Measurements from ENCODE around the gene ANKRD42. TPM values are rescaled to one million over a fixed set of nuclear protein-coding genes. Genes with fewer than 3 reads are reported as not detected.
A peak's percentile ranks its signal among the peaks of the same experiment; 100 is the strongest.

ANKRD42 gene
- total RNA-seq, 1 donor from 2014 or later: 4.2 TPM

DNA sequence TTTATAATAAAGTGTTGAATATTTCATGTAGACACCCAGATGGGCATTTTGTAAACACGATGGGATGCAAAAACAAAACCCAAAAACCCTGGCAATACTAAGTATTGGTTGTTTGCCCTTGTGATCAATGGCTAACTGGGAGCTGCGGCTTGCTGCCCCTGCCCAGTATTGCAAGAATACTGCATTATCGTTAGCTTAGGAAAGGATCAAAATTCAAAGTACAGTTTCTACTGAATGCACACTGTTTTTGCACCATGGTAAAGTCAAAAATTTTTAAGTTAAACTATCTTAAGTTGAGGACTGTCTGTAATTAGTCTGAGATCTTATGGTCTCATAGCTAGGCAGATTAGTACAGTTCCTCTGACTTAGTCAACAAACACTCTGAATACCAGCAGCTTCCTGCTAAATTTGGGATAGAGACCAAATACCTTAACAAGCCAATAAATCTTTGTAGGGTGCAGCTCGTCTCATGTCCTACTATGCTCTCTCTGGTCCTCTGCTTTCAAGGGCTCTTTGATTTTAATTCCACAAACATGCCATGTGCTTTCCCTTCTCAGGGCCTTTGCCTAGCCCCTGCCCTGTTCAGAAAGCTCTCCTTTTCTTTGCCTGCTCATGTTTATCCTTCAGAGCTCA lies 88.7 kb downstream of the ANKRD42 start:
- Histone ChIP-seq H3K36me3 (ENCODE audit: control insufficient read depth in 3 of 3, insufficient read depth in 3 of 3, low read length in 3 of 3) (peaks cover 0 to 15% (median 6%) of the 10 kb centered on the region in 3 donors), H3K4me1 (ENCODE audit: control insufficient read depth in 3 of 3, insufficient read depth in 3 of 3, low read length in 3 of 3) (peaks cover 5 to 25% (median 24%) of the 10 kb centered on the region in 3 donors), H3K4me3 (ENCODE audit: low read length in 3 of 3) (no peak overlapping the region), H3K27me3 (ENCODE audit: control insufficient read depth in 3 of 3, insufficient read depth in 3 of 3, low read length in 3 of 3) (no peaks in the 10 kb centered on the region), H3K27ac (ENCODE audit: low read depth, low read length) (no peak overlapping the region), H3K9ac (ENCODE audit: low read depth in 1 of 3, low read length in 3 of 3) (peak overlapping the region in 1 of 3 donors; percentile 37), H3K9me3 (ENCODE audit: control insufficient read depth in 3 of 3, low read length in 3 of 3) (no peaks in the 10 kb centered on the region)

DNA sequence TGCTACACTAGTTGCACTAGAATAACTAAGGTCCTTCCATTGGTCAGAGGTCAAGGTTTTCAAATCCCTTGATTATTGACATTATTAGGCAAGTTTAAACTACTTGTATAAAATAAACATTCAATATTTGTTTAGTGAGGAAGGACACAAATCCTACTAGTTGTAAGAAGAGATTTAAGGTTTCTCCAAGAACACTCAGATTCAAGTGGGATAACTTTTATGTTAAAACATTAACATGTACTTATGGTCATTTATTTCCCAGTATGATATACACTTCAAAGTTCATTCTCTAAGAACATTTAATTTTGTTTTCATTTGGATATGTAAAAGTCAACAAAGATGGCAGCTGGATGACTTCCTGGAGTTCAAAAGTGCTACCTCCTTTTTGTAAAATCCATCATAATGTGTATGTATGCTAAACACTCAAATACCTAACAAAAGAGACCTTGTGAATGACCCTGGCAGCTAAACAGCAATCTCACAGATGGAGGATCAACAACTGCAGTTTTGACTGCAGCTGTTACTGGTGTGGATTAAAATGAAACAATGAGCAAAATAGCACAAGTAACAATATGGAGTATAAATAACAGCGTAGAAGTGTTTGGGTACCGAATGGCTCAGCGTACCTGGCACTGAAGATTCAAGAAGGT lies 91.1 kb downstream of the ANKRD42 start:
- Histone ChIP-seq H3K9ac (ENCODE audit: low read depth in 1 of 3, low read length in 3 of 3) (peak overlapping the region; percentile 96 to 99 (median 97)), H3K36me3 (ENCODE audit: control insufficient read depth in 3 of 3, insufficient read depth in 3 of 3, low read length in 3 of 3) (peaks cover 0 to 6% (median 0%) of the 10 kb centered on the region in 3 donors), H3K27ac (ENCODE audit: low read depth, low read length) (peak overlapping the region; percentile 98), H3K4me3 (ENCODE audit: low read length in 3 of 3) (peak overlapping the region; percentile 94 to 95 (median 94)), H3K27me3 (ENCODE audit: control insufficient read depth in 3 of 3, insufficient read depth in 3 of 3, low read length in 3 of 3) (no peaks in the 10 kb centered on the region), H3K9me3 (ENCODE audit: control insufficient read depth in 3 of 3, low read length in 3 of 3) (no peaks in the 10 kb centered on the region), H3K4me1 (ENCODE audit: control insufficient read depth in 3 of 3, insufficient read depth in 3 of 3, low read length in 3 of 3) (peaks cover 5 to 25% (median 24%) of the 10 kb centered on the region in 3 donors)

DNA sequence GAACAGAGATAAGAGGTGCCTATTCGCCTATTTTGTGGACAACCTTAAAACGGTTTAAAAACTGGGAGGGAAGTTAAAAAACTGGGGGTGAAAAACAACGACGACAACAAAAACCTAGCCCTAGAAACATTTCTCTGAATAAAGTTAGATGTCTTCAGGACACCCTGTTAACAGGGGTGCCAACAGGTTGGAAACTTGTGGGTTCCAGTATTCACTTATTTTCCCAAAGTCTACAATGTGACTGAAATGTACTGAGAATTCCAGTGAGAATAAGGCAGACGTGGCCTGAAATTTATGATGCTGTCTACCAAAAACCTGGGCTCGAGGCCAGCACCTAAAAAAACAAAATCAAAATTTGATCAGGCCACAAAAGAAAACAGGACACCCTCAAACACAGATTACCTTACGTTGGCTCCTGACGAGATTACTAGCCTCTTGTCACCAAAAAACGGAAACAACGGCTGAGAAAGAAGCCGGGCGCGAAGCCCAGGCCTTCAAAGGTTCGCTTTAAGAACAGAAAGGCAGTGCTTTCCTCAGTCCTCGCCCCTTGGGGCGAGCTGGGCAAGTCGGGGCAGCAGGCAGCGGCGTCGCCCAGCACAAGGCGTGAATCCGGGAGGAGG lies 91.7 kb downstream of the ANKRD42 start:
- Histone ChIP-seq H3K4me3 (ENCODE audit: low read length in 3 of 3) (peak overlapping the region; percentile 94 to 95 (median 94)), H3K9me3 (ENCODE audit: control insufficient read depth in 3 of 3, low read length in 3 of 3) (no peaks in the 10 kb centered on the region), H3K36me3 (ENCODE audit: control insufficient read depth in 3 of 3, insufficient read depth in 3 of 3, low read length in 3 of 3) (peaks cover 0 to 2% (median 0%) of the 10 kb centered on the region in 3 donors), H3K4me1 (ENCODE audit: control insufficient read depth in 3 of 3, insufficient read depth in 3 of 3, low read length in 3 of 3) (peaks cover 5 to 25% (median 24%) of the 10 kb centered on the region in 3 donors), H3K27ac (ENCODE audit: low read depth, low read length) (peak overlapping the region; percentile 98), H3K27me3 (ENCODE audit: control insufficient read depth in 3 of 3, insufficient read depth in 3 of 3, low read length in 3 of 3) (no peaks in the 10 kb centered on the region), H3K9ac (ENCODE audit: low read depth in 1 of 3, low read length in 3 of 3) (peak overlapping the region; percentile 96 to 99 (median 97))

DNA sequence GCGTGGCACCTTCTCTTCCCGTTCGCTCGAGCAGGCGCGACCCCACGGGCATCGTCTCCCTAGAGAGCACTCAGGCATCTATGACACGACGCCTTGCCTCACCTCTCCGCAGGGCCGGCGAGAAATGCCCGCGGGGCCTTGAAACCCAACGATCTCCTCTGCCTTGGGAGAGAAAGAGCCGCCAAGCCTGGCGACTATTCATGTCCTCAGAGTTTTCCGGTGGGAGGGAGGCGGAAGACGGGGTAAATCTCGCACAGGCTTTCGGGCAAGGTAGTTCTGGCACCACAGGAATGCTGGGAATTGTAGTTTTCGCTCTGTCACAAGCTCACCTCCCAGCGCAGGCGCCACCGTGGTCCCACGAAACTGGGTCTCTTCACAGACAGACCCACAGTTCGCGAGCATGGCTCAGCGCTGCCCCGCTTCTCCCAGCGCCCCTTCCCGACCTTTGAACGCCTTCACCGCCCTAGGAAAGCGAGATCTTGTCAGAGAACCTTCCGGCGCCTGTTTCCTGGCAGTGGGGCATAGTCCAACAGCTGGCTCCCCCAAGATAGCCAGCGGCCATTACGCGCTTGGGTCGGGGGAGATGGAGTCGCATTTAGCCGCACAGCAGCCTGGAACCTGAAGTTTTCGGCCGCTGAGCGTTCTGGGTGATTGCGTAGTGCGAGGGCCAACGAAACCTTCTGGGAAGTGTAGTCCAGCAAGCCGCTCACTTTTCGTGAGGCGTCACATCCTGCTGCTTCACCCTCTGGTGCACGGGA lies 92.4 kb downstream of the ANKRD42 start, which contains the start of gene CCDC90B:
Gene CCDC90B, minus strand, starts transcription at position 597 of the 758 bp plus-strand sequence. Its CDS starts 395 bp downstream, at position 202.
- peak within 1 kb of the TSS; percentile 94 to 95 (median 94) for H3K4me3 ChIP-seq (ENCODE audit: low read length in 3 of 3)
- H3K9me3 ChIP-seq (ENCODE audit: control insufficient read depth in 3 of 3, low read length in 3 of 3): no peaks in the 10 kb centered on the region

DNA sequence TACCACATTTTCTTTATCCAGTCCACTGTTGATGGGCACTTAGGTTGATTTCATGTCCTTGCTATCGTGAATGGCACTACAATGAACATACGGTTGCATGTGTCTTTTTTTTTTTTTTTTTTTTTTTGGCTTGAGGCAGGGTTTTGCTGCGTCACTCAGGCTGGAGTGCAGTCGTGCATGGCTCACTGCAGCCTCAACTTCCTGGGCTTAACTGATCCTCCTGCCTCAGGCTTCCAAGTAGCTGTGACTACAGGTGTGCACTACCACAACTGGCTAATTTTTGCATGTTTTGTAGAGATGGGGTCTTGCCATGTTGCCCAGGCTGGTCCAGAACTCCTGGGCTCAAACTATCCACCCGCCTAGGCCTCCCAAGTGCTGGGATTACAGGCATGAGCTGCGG lies 94.1 kb downstream of the ANKRD42 start:
- H3K4me1 ChIP-seq (ENCODE audit: control insufficient read depth in 3 of 3, insufficient read depth in 3 of 3, low read length in 3 of 3): peaks cover 0 to 18% (median 16%) of the 10 kb centered on the region in 3 donors
- H3K27me3 ChIP-seq (ENCODE audit: control insufficient read depth in 3 of 3, insufficient read depth in 3 of 3, low read length in 3 of 3): no peaks in the 10 kb centered on the region
- no peak overlapping the region for H3K27ac ChIP-seq (ENCODE audit: low read depth, low read length)
- no peak overlapping the region for H3K4me3 ChIP-seq (ENCODE audit: low read length in 3 of 3)
- H3K9ac ChIP-seq (ENCODE audit: low read depth in 1 of 3, low read length in 3 of 3): no peak overlapping the region
- H3K9me3 ChIP-seq (ENCODE audit: control insufficient read depth in 3 of 3, low read length in 3 of 3): no peaks in the 10 kb centered on the region
- H3K36me3 ChIP-seq (ENCODE audit: control insufficient read depth in 3 of 3, insufficient read depth in 3 of 3, low read length in 3 of 3): peaks cover 0 to 2% (median 0%) of the 10 kb centered on the region in 3 donors

More for the DNA sequence above, 92.4 kb downstream of the ANKRD42 start, which contains the start of gene CCDC90B:
- Histone ChIP-seq H3K27ac (ENCODE audit: low read depth, low read length) (peak within 1 kb of the TSS; percentile 98), H3K9ac (ENCODE audit: low read depth in 1 of 3, low read length in 3 of 3) (peak within 1 kb of the TSS; percentile 96 to 99 (median 97)), H3K36me3 (ENCODE audit: control insufficient read depth in 3 of 3, insufficient read depth in 3 of 3, low read length in 3 of 3) (peaks cover 0 to 2% (median 0%) of the 10 kb centered on the region in 3 donors), H3K4me1 (ENCODE audit: control insufficient read depth in 3 of 3, insufficient read depth in 3 of 3, low read length in 3 of 3) (peaks cover 5 to 25% (median 24%) of the 10 kb centered on the region in 3 donors), H3K27me3 (ENCODE audit: control insufficient read depth in 3 of 3, insufficient read depth in 3 of 3, low read length in 3 of 3) (no peaks in the 10 kb centered on the region)

DNA sequence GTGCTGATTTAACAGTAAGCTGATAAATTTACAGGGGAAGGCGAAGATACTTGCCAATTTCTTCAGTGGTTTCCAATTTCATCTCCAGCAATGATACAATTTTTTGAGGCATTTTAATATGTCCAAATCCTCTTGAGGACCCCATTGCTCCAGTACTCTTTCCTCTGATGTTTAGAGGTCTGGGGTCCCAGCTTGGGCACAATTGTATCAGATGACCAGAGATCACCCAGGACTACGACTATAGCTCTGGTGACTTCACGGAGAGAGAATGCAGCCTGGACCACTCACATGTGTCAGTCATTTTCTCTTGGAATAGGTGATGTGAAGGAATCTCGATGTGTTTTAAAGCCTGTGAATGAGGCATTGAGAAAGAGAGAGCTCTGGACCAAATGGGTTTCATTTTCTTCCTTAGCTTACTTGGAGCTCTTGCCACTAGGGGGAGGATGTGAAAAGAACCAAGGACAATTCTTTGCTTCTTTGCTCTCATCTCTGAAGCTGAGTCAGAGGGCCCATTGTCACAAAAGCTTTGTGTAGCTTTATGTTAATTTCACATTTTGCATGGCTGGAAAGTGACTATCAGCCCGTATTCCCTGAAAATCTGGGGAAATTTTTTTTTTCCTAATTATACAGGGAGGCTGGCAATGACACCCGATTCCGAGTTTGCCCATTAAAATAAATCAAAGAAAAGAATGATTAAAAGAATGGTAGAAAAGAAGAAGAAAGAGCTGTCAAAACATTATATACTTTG lies 99.4 kb downstream of the ANKRD42 start:
- Histone ChIP-seq H3K36me3 (ENCODE audit: control insufficient read depth in 3 of 3, insufficient read depth in 3 of 3, low read length in 3 of 3) (no peaks in the 10 kb centered on the region), H3K9me3 (ENCODE audit: control insufficient read depth in 3 of 3, low read length in 3 of 3) (no peaks in the 10 kb centered on the region), H3K27me3 (ENCODE audit: control insufficient read depth in 3 of 3, insufficient read depth in 3 of 3, low read length in 3 of 3) (no peaks in the 10 kb centered on the region), H3K27ac (ENCODE audit: low read depth, low read length) (no peak overlapping the region), H3K4me3 (ENCODE audit: low read length in 3 of 3) (peak overlapping the region; percentile 16 to 59 (median 52)), H3K4me1 (ENCODE audit: control insufficient read depth in 3 of 3, insufficient read depth in 3 of 3, low read length in 3 of 3) (peaks cover 0 to 4% (median 3%) of the 10 kb centered on the region in 3 donors), H3K9ac (ENCODE audit: low read depth in 1 of 3, low read length in 3 of 3) (no peak overlapping the region)

DNA sequence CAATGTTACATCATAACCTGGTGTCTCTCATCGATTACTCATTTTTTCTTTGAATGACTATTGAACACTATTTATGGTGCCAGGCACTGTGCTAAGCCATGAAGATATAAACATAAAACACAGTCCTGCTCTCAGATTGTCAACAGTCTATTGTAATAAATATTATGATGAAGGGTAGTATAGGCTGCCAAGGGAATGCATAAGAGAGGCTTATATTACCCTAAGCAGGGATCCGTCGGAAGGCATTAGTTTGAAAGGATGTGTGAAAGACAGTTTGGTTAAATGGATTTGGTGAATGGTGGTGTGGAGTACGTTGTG lies 99.9 kb downstream of the ANKRD42 start:
- H3K36me3 ChIP-seq (ENCODE audit: control insufficient read depth in 3 of 3, insufficient read depth in 3 of 3, low read length in 3 of 3): no peaks in the 10 kb centered on the region
- peaks cover 0 to 4% (median 3%) of the 10 kb centered on the region in 3 donors for H3K4me1 ChIP-seq (ENCODE audit: control insufficient read depth in 3 of 3, insufficient read depth in 3 of 3, low read length in 3 of 3)
- no peaks in the 10 kb centered on the region for H3K27me3 ChIP-seq (ENCODE audit: control insufficient read depth in 3 of 3, insufficient read depth in 3 of 3, low read length in 3 of 3)
- no peaks in the 10 kb centered on the region for H3K9me3 ChIP-seq (ENCODE audit: control insufficient read depth in 3 of 3, low read length in 3 of 3)
- no peak overlapping the region for H3K9ac ChIP-seq (ENCODE audit: low read depth in 1 of 3, low read length in 3 of 3)
- no peak overlapping the region for H3K27ac ChIP-seq (ENCODE audit: low read depth, low read length)
- no peak overlapping the region for H3K4me3 ChIP-seq (ENCODE audit: low read length in 3 of 3)

DNA sequence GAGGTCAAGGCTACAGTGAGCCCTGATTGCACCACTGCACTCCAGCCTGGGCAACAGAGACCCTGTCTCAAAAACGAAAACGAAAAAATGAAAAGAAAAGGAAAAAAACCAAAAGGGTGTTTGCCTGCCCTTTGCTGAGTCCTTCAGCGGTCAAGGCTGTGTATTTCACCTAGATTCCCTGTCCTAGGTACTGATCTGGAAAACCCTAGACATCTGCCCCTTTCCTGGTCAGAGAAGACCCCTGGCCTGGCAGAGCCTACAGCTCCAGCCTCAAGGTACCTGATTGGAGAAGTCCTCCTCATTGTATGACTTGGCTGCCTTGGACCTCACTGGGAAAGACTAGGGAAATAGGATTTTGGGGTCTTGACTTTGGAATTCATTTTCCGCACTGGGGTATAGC lies 100.7 kb downstream of the ANKRD42 start:
- Histone ChIP-seq H3K4me1 (ENCODE audit: control insufficient read depth in 3 of 3, insufficient read depth in 3 of 3, low read length in 3 of 3) (peaks cover 0 to 4% (median 3%) of the 10 kb centered on the region in 3 donors), H3K27me3 (ENCODE audit: control insufficient read depth in 3 of 3, insufficient read depth in 3 of 3, low read length in 3 of 3) (no peaks in the 10 kb centered on the region), H3K36me3 (ENCODE audit: control insufficient read depth in 3 of 3, insufficient read depth in 3 of 3, low read length in 3 of 3) (no peaks in the 10 kb centered on the region), H3K4me3 (ENCODE audit: low read length in 3 of 3) (no peak overlapping the region), H3K9me3 (ENCODE audit: control insufficient read depth in 3 of 3, low read length in 3 of 3) (no peaks in the 10 kb centered on the region), H3K27ac (ENCODE audit: low read depth, low read length) (no peak overlapping the region), H3K9ac (ENCODE audit: low read depth in 1 of 3, low read length in 3 of 3) (no peak overlapping the region)

Data from skeletal muscle tissue (tissue), 4 donors.